ENCODE measurements around the gene POC1B.
"Not testable (repeated sequence)": the region's sequence is repeated elsewhere in the genome, so short reads cannot be mapped to it uniquely, and the experiment has no call there.

Gene POC1B

GRCh38 chr12:89472508-89472907 lies 53.3 kb downstream of the POC1B start:
- no peak for TF ChIP-seq ZNF274 (IDR thresholded peaks at IDR 0.05; ENCODE audit: low read depth, low read length)
- no peak overlapping the region for H3K4me3 ChIP-seq (ENCODE audit: low read length)

- no peak for TF ChIP-seq ZNF274 (IDR thresholded peaks at IDR 0.05; ENCODE audit: low read depth, low read length)
- no peak overlapping the region for H3K4me3 ChIP-seq (ENCODE audit: low read length)
Measured at GRCh38 chr12:89470741-89471509, 54.9 kb downstream of the POC1B start.

- no peak for TF ChIP-seq ZNF274 (IDR thresholded peaks at IDR 0.05; ENCODE audit: low read depth, low read length)
- peak overlapping the region; percentile 23; the same call in 1 of the 2 replicates for H3K4me3 ChIP-seq (ENCODE audit: low read length)
Measured at GRCh38 chr12:89469361-89469760, 56.5 kb downstream of the POC1B start.

- TF ChIP-seq ZNF274 (IDR thresholded peaks at IDR 0.05; ENCODE audit: low read depth, low read length), result no peak
- peak overlapping the region; percentile 58; the same call in 1 of the 2 replicates for H3K4me3 ChIP-seq (ENCODE audit: low read length)
Measured at GRCh38 chr12:89468648-89469326, 57.1 kb downstream of the POC1B start.

GRCh38 chr12:89468017-89468416 lies 57.8 kb downstream of the POC1B start:
- no peak overlapping the region for H3K4me3 ChIP-seq (ENCODE audit: low read length)
- TF ChIP-seq ZNF274 (IDR thresholded peaks at IDR 0.05; ENCODE audit: low read depth, low read length), result no peak

- TF ChIP-seq ZNF274 (IDR thresholded peaks at IDR 0.05; ENCODE audit: low read depth, low read length), result no peak
- H3K4me3 ChIP-seq (ENCODE audit: low read length), result no peak overlapping the region
Measured at GRCh38 chr12:89464974-89465592, 60.8 kb downstream of the POC1B start.

GRCh38 chr12:89461649-89462612 lies 63.9 kb downstream of the POC1B start:
- TF ChIP-seq ZNF274 (IDR thresholded peaks at IDR 0.05; ENCODE audit: low read depth, low read length), result no peak
- H3K4me3 ChIP-seq (ENCODE audit: low read length), result no peak overlapping the region

GRCh38 chr12:89461190-89461589 lies 64.7 kb downstream of the POC1B start:
- H3K4me3 ChIP-seq (ENCODE audit: low read length), result no peak overlapping the region
- TF ChIP-seq ZNF274 (IDR thresholded peaks at IDR 0.05; ENCODE audit: low read depth, low read length), result no peak

- not testable (repeated sequence) for H3K4me3 ChIP-seq (ENCODE audit: low read length)
Measured at GRCh38 chr12:89459279-89459678, 66.6 kb downstream of the POC1B start.

- no peak overlapping the region for H3K4me3 ChIP-seq (ENCODE audit: low read length)
- TF ChIP-seq ZNF274 (IDR thresholded peaks at IDR 0.05; ENCODE audit: low read depth, low read length), result no peak
Measured at GRCh38 chr12:89456565-89456964, 69.3 kb downstream of the POC1B start.

- TF ChIP-seq ZNF274 (IDR thresholded peaks at IDR 0.05; ENCODE audit: low read depth, low read length), result no peak
- no peak overlapping the region for H3K4me3 ChIP-seq (ENCODE audit: low read length)
Measured at GRCh38 chr12:89454080-89454848, 71.6 kb downstream of the POC1B start.

GRCh38 chr12:89453121-89453978 lies 72.5 kb downstream of the POC1B start:
- no peak overlapping the region for H3K4me3 ChIP-seq (ENCODE audit: low read length)
- no peak for TF ChIP-seq ZNF274 (IDR thresholded peaks at IDR 0.05; ENCODE audit: low read depth, low read length)
